Body of pancreas (tissue), 4 donors: Measurements from ENCODE around the gene IL4.

Source experiments
- CTCF ChIP-seq, 7 experiments: fragments of 450-650 bp in 4 of 7; fragments of 200-600 bp in 3 of 7; sonication (generic) in 3 of 7; IDR thresholded peaks; one replicate each; pipeline ENCODE4 v1.5.1; 2016 to 2019; ENCODE audit warnings: antibody characterized with exemption in 7 of 7
- POLR2A ChIP-seq, 3 donors: fragments of 450-650 bp; IDR thresholded peaks; one replicate each; pipeline ENCODE4 v1.6.1; 2016; ENCODE audit warnings: antibody characterized with exemption in 3 of 3, mild to moderate bottlenecking in 2 of 3

- no peak for TF ChIP-seq POLR2A (IDR thresholded peaks at IDR 0.05)
- TF ChIP-seq CTCF (IDR thresholded peaks at IDR 0.05): no peak
These were observed 12.4 kb downstream of the IL4 start for GRCh38 chr5:132686193-132686592.
